VCaP (cell line): Measurements from ENCODE around the gene OR10G2.
"Not testable (repeated sequence)": the region's sequence is repeated elsewhere in the genome, so short reads cannot be mapped to it uniquely, and the experiment has no call there.

Source experiments
- H3K27ac ChIP-seq: fragments of 450-650 bp; 2 replicates; pipeline ENCODE4 v1.5.1; 2017
- TF ChIP-seq, protein P1 (sequence below): fragments of 450-650 bp; conservative IDR thresholded peaks from 2 replicates; pipeline ENCODE4 v1.5.1; 2017; ENCODE audit warnings: mild to moderate bottlenecking, moderate library complexity

The OR10G2 gene

GRCh38 chr14:21642683-21643082, 7.9 kb upstream of the OR10G2 start:
- TF ChIP-seq, protein P1, sequence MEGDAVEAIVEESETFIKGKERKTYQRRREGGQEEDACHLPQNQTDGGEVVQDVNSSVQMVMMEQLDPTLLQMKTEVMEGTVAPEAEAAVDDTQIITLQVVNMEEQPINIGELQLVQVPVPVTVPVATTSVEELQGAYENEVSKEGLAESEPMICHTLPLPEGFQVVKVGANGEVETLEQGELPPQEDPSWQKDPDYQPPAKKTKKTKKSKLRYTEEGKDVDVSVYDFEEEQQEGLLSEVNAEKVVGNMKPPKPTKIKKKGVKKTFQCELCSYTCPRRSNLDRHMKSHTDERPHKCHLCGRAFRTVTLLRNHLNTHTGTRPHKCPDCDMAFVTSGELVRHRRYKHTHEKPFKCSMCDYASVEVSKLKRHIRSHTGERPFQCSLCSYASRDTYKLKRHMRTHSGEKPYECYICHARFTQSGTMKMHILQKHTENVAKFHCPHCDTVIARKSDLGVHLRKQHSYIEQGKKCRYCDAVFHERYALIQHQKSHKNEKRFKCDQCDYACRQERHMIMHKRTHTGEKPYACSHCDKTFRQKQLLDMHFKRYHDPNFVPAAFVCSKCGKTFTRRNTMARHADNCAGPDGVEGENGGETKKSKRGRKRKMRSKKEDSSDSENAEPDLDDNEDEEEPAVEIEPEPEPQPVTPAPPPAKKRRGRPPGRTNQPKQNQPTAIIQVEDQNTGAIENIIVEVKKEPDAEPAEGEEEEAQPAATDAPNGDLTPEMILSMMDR = no peak
- no peak overlapping the region for H3K27ac ChIP-seq

- H3K27ac ChIP-seq = peak overlapping the region; percentile 69
- TF ChIP-seq, protein P1 = no peak
Measured at GRCh38 chr14:21631084-21631483, 3.7 kb downstream of the OR10G2 start.

GRCh38 chr14:21630503-21630902, 4.2 kb downstream of the OR10G2 start:
- peak overlapping the region; percentile 69 for H3K27ac ChIP-seq

GRCh38 chr14:21626491-21627230, 8.1 kb downstream of the OR10G2 start:
- no peak overlapping the region for H3K27ac ChIP-seq
- TF ChIP-seq, protein P1 = no peak

DNA sequence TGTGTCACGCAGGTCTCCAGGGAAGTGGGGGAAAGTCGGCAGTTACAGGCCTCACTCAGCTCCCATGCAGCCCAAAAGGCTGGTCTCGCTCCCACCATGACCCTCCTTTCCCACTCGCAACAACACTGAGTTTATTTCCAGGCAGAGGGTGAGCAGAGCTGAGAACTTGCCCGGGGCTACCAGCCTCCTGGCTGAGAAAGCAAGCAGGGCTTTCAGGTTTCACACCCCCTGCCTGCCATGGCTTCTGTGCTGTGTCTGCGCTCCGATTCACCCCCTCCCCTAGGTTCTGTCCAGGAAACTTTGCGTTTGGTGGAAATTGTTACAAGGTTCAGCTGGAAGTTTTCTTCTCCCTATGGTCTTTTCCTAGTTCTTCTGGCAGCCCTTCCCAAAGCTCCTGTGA, 17.1 kb downstream of the OR10G2 start:
- TF ChIP-seq, protein P1 = no peak
- no peak overlapping the region for H3K27ac ChIP-seq

DNA sequence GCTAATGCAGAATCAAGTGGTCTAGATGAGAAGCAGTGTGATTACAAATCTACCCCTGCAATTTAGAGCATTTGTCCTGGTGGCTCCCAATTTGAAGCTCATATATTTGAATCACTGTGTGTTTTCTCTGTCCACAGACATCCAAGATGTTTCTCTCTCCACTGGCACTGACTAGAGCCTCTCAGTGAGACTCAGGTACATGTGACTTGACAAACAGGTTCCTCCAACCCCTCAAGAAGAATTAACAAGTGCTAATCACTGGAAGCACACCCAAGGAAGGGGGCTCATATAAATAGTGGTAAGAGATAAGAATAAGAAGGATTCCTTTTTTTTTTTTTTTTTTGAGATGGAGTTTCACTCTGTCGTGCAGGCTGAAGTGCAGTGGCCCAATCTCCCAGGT, 20.5 kb downstream of the OR10G2 start:
- TF ChIP-seq, protein P1 = no peak

DNA sequence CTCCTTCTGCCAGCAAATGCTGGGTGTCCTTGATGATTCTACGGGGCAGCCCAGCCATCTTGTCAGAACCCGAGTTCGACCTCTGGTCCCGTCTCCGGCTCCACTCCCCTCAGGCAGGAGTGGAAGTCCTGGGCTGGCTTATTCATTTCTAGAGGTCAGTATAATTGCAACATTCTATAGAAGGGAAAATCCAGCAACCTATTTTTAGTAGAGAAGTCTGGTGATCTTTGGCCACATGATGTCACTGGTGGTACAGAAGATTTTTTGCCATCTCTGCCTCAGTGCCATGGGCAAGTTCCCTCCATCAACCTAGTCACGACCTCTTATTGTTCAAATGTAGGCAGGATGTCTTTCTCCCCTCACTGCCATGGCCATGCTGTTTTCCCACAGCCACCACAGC, 22.4 kb downstream of the OR10G2 start:
- no peak overlapping the region for H3K27ac ChIP-seq
- TF ChIP-seq, protein P1 = no peak

More for the DNA sequence above, 20.5 kb downstream of the OR10G2 start:
- peak overlapping the region; percentile 64 for H3K27ac ChIP-seq

DNA sequence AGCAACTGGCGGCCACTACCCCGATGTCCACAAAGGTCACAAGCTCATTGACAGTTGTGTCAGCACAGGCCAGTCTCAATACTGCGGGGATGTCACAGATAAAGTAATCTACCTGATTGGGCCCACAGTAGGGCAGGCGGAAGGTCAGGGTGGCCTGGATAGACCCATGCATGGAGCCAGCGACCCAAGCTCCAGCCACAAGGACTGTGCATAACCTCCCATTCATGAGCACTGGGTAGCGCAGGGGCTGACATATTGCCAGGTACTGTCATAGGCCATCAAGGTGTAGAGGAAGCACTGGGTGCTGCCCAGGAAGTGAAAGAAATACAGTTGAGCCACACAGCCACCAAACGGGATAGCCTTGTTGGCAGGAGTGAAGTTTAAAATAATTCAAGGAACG, 32.6 kb downstream of the OR10G2 start:
- not testable (repeated sequence) for H3K27ac ChIP-seq
